K562 (cell line): ENCODE measurements around the gene MMP10. TPM values are rescaled to one million over a fixed set of nuclear protein-coding genes. Genes with fewer than 3 reads are reported as not detected.

Source experiments
- ATAC-seq: fragments of 200-7000 bp; cut with Tn5 transposase; 3 replicates; pipeline ENCODE4 v1.9.1; 2020; ENCODE audit warnings: moderate library complexity
- BruUV-seq: library from RNA; stranded (reverse); fragments of 400-500 nt; replicated peaks from 2 replicates; lab custom pipeline; 2021; lab: Mats Ljungman, UMichigan
- CTCF ChIA-PET: fragments of 300-600 bp; formaldehyde crosslinking; extraction: SDS; loops from one replicate; lab custom pipeline; 2021; ENCODE audit warnings: low intra/inter-chr PET ratio; lab: Yijun Ruan, JAX
- POLR2A ChIA-PET: fragments of 300-600, 350-650 bp; sonication (Branson Sonifier 250); formaldehyde crosslinking; extraction: SDS; loops from one replicate; lab custom pipeline; 2021; ENCODE audit warnings: antibody characterized with exemption, inconsistent platforms; lab: Yijun Ruan, JAX
- DNase-seq, 4 experiments: peaks; one replicate each; pipeline versions ENCODE4 v3.0.0 to v3.0.0-alpha.2; 2011 to 2018; ENCODE audit warnings: low spot score in 3 of 4, mixed read lengths in 3 of 4; ENCODE audit errors: extremely low read depth in 1 of 4
- FAIRE-seq: peaks from 2 replicates; lab custom pipeline; 2011; peaks lifted over from hg19 to GRCh38; lab: Jason Lieb, UNC
- H2AFZ ChIP-seq: 2 replicates; pipeline ENCODE4 v1.6.0; 2011; ENCODE audit warnings: low read depth, low read length, control low read depth, inconsistent platforms
- H3K27ac ChIP-seq: fragments of 200-600 bp; 3 replicates; pipeline ENCODE4 v1.8.0; 2011; ENCODE audit warnings: low read depth, mild to moderate bottlenecking, control low read depth, inconsistent platforms, low read length, moderate library complexity, mixed read lengths; ENCODE audit errors: extremely low read depth
- H3K27me3 ChIP-seq, 2 experiments: fragments of 300-600 bp in 1 of 2; 2 replicates in 1 of 2; 3 replicates in 1 of 2; pipeline versions ENCODE4 v1.6.0 to v1.8.0; 2011; ENCODE audit warnings: inconsistent platforms in 2 of 2, low read length in 2 of 2, mild to moderate bottlenecking in 1 of 2, mixed read lengths in 1 of 2, moderate library complexity in 1 of 2; ENCODE audit not compliant: control insufficient read depth in 2 of 2, insufficient read depth in 2 of 2
- H3K36me3 ChIP-seq: fragments of 300-600 bp; 3 replicates; pipeline ENCODE4 v1.8.0; 2011; ENCODE audit warnings: mild to moderate bottlenecking, low read length, inconsistent platforms; ENCODE audit not compliant: control insufficient read depth, insufficient read depth
- H3K4me1 ChIP-seq, 2 experiments: fragments of 200-600 bp in 1 of 2; replicated peaks in 1 of 2; 2 replicates in 1 of 2; 3 replicates in 1 of 2; pipeline versions ENCODE4 v1.5.1 to v1.8.0; 2011; ENCODE audit warnings: inconsistent platforms in 2 of 2, low read length in 2 of 2, mild to moderate bottlenecking in 1 of 2, mixed read lengths in 1 of 2, moderate library complexity in 1 of 2; ENCODE audit not compliant: control insufficient read depth in 2 of 2, insufficient read depth in 2 of 2
- H3K4me2 ChIP-seq: 2 replicates; pipeline ENCODE4 v1.6.1; 2011; ENCODE audit warnings: low read length, control low read depth, inconsistent platforms, mixed read lengths; ENCODE audit not compliant: insufficient read depth
- H3K4me3 ChIP-seq: fragments of 200-600 bp; sonication (generic), shearing (Covaris generic); 2 replicates; pipeline ENCODE4 v1.5.1; 2016; ENCODE audit warnings: control low read depth, inconsistent platforms
- H3K79me2 ChIP-seq: fragments of 200-600 bp; 3 replicates; pipeline ENCODE4 v1.8.0; 2011; ENCODE audit warnings: low read length, inconsistent platforms; ENCODE audit not compliant: control insufficient read depth, insufficient read depth
- H3K9ac ChIP-seq, 2 experiments: 2 replicates each; pipeline versions ENCODE4 v1.6.0 to v1.6.1; 2011; ENCODE audit warnings: low read depth in 2 of 2, low read length in 2 of 2, control low read depth in 1 of 2, inconsistent platforms in 1 of 2, mild to moderate bottlenecking in 1 of 2, mixed read lengths in 1 of 2; ENCODE audit not compliant: insufficient read depth in 1 of 2
- H3K9me1 ChIP-seq: one replicate; pipeline ENCODE4 v1.6.0; 2011; ENCODE audit warnings: inconsistent platforms, mild to moderate bottlenecking, low read length, moderate library complexity; ENCODE audit not compliant: control insufficient read depth, insufficient read depth
- H3K9me3 ChIP-seq: replicated peaks from 2 replicates; pipeline ENCODE4 v1.5.1; 2011; ENCODE audit warnings: low read depth, low read length, inconsistent platforms; ENCODE audit not compliant: control insufficient read depth, insufficient read depth
- H4K20me1 ChIP-seq: replicated peaks from 2 replicates; pipeline ENCODE4 v1.6.1; 2011; ENCODE audit warnings: low read length, inconsistent platforms, mixed read lengths; ENCODE audit not compliant: control insufficient read depth, insufficient read depth
- ARID2 ChIP-seq: fragments of 450-650 bp; IDR thresholded peaks from 2 replicates; pipeline ENCODE4 v1.6.1; 2017; ENCODE audit warnings: antibody characterized with exemption, mild to moderate bottlenecking
- GATAD2B ChIP-seq: fragments of 450-650 bp; IDR thresholded peaks from 2 replicates; pipeline ENCODE4 v1.6.1; 2017; ENCODE audit warnings: mild to moderate bottlenecking, borderline replicate concordance
- PREB ChIP-seq: sonication (generic); formaldehyde crosslinking; IDR thresholded peaks from 2 replicates; pipeline ENCODE4 v1.8.1; 2023; ENCODE audit warnings: mild to moderate bottlenecking, missing genetic modification reagents
- TAF7 ChIP-seq: fragments of 450-650 bp; IDR thresholded peaks from 2 replicates; pipeline ENCODE4 v1.6.1; 2016; ENCODE audit warnings: missing genetic modification characterization, missing compliant biosample characterization
- ZNF165 ChIP-seq: fragments of 250-450 bp; sonication (Bioruptor Pico); IDR thresholded peaks from 2 replicates; pipeline ENCODE4 v1.4.0; 2020; ENCODE audit warnings: borderline replicate concordance
- ZNF224 ChIP-seq: sonication (generic); formaldehyde crosslinking; IDR thresholded peaks from 2 replicates; pipeline ENCODE4 v1.8.0; 2022; ENCODE audit warnings: mild to moderate bottlenecking, missing genetic modification reagents
- ZNF3 ChIP-seq: fragments of 250-450 bp; sonication (Bioruptor Pico); IDR thresholded peaks from 2 replicates; pipeline ENCODE4 v1.5.0; 2021; ENCODE audit warnings: mild to moderate bottlenecking, moderate library complexity
- ZSCAN32 ChIP-seq: fragments of 450-650 bp; formaldehyde crosslinking; IDR thresholded peaks from 2 replicates; pipeline ENCODE4 v1.4.0; 2020; ENCODE audit warnings: mild to moderate bottlenecking, moderate library complexity
- WGBS: fragments of 100-300 bp; shearing (Covaris generic); methylation state at CpG from one replicate; pipeline ENCODE4 v1.1.6; 2016; ENCODE audit warnings: low coverage, mixed read lengths; ENCODE audit not compliant: insufficient coverage; ENCODE audit errors: missing lambda C conversion rate; 5-methylcytosine and 5-hydroxymethylcytosine counted together
- in situ Hi-C: fragments of 300-500 bp; cut with MboI; formaldehyde crosslinking; loops from 4 replicates; pipeline ENCODE4 v1.15.0; 2018; ENCODE audit warnings: inconsistent platforms, mixed read lengths
- intact Hi-C: fragments of 100-400 bp; cut with micrococcal nuclease; formaldehyde crosslinking; loops from 2 replicates; pipeline ENCODE4 v1.14.2; 2022
- polyA plus RNA-seq, 8 experiments: library from polyadenylated mRNA; depleted of rRNA in 4 of 8; stranded (reverse) in 5 of 8; unstranded in 3 of 8; fragments of >200 nt; fragmentation: Nextera tagmentation in 2 of 8; fragmentation: Illumina TruSeq in 1 of 8; extraction: Ambion mirVana in 2 of 8; extraction: Trizol in 1 of 8; gene quantifications; 2 replicates each; pipeline versions ENCODE4 v1.2.1 to v1.2.3, GENCODE V29; 2011 to 2014; ENCODE audit warnings: inconsistent platforms in 1 of 8, missing spikeins in 1 of 8
- total RNA-seq, 7 experiments: library from RNA; depleted of rRNA in 6 of 7; stranded (reverse); fragments of >200 nt in 6 of 7; fragmentation: Illumina TruSeq in 2 of 7; extraction: Trizol in 2 of 7; gene quantifications; 2 replicates each; pipeline versions ENCODE4 v1.2.1 to v1.2.3, GENCODE V29; 2011 to 2021; ENCODE audit warnings: low replicate concordance in 1 of 7

Gene MMP10
- total and polyA plus RNA-seq, 9 of the 15 experiments (the other 6 are each of a cell fraction or from before 2014, with no cell fraction given), result not detected

GRCh38 chr11:102724904-102725500 lies 55.4 kb downstream of the MMP10 start, which contains the start of gene MMP8:
MMP8 (minus strand) TSS chr11:102724954; CDS start chr11:102724855, 99 bp downstream.
- no TSS peak for BruUV-seq
- no peaks in the 10 kb centered on the region for H3K27me3 ChIP-seq
- no peak within 1 kb of the TSS for H3K27ac ChIP-seq
- no peak within 1 kb of the TSS for H3K4me3 ChIP-seq
- DNase-seq (no peak), FAIRE-seq (no peak), ATAC-seq (no peak)
- no peaks in the 10 kb centered on the region for H4K20me1 ChIP-seq
- H3K9ac ChIP-seq, result no peak within 1 kb of the TSS
- no peaks in the 10 kb centered on the region for H3K9me1 ChIP-seq
- no peak within 1 kb of the TSS for H2AFZ ChIP-seq
- no peak within 1 kb of the TSS for H3K4me2 ChIP-seq
- intact Hi-C loops (no loop called here), in situ Hi-C loops (no loop called here)
- no peaks in the 10 kb centered on the region for H3K9me3 ChIP-seq
- no peaks in the 10 kb centered on the region for H3K79me2 ChIP-seq
- H3K36me3 ChIP-seq, result no peaks in the 10 kb centered on the region
- 0% methylated on average over 2 of the region's 2 CpGs for WGBS
- CTCF ChIA-PET, result no interaction called here
- H3K4me1 ChIP-seq, result no peaks in the 10 kb centered on the region
- TF ChIP-seq PREB (CRISPR knock-in tag), result no peak
- TF ChIP-seq GATAD2B, result no peak
- TF ChIP-seq ZNF165 (CRISPR knock-in tag), result no peak
- TF ChIP-seq ZNF224 (CRISPR knock-in tag), result no peak
- TF ChIP-seq ZSCAN32 (CRISPR knock-in tag), result no peak
- TF ChIP-seq ZNF3 (CRISPR knock-in tag), result no peak
- TF ChIP-seq TAF7, result no peak
- TF ChIP-seq ARID2, result no peak
- POLR2A ChIA-PET, result no interaction called here
